WI38 (cell line): ENCODE measurements around the gene SULF2.

Experiments
- H3K4me3 ChIP-seq: 2 replicates; pipeline ENCODE4 v1.5.1; 2011; ENCODE audit warnings: low read depth, mild to moderate bottlenecking, control low read depth, low read length
- TF ChIP-seq, protein P1 (sequence below): IDR thresholded peaks from 2 replicates; pipeline ENCODE4 v1.5.1; 2012; ENCODE audit warnings: low read depth, mild to moderate bottlenecking, control low read depth, low read length

SULF2 gene

DNA sequence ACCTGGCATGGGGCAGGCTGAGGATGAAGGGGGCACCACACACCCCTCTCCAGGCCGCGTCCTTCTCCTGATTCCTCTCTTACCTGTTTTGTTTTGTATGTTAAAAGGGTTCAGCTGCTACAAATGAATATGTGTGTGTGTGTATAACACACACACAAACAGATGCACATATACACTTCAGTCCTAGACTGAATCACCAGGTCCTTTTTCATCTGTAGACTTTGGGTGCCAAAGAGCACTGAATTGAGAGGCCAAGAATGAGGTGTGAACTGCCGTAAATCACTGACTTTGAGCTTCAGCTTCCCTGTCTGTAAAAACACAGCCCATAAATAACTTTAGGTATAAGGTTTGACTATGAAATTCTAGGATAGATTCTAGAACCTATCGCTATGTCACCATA lies 40.5 kb downstream of the SULF2 start:
- TF ChIP-seq, protein P1, sequence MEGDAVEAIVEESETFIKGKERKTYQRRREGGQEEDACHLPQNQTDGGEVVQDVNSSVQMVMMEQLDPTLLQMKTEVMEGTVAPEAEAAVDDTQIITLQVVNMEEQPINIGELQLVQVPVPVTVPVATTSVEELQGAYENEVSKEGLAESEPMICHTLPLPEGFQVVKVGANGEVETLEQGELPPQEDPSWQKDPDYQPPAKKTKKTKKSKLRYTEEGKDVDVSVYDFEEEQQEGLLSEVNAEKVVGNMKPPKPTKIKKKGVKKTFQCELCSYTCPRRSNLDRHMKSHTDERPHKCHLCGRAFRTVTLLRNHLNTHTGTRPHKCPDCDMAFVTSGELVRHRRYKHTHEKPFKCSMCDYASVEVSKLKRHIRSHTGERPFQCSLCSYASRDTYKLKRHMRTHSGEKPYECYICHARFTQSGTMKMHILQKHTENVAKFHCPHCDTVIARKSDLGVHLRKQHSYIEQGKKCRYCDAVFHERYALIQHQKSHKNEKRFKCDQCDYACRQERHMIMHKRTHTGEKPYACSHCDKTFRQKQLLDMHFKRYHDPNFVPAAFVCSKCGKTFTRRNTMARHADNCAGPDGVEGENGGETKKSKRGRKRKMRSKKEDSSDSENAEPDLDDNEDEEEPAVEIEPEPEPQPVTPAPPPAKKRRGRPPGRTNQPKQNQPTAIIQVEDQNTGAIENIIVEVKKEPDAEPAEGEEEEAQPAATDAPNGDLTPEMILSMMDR, result no peak
- no peak overlapping the region for H3K4me3 ChIP-seq

DNA sequence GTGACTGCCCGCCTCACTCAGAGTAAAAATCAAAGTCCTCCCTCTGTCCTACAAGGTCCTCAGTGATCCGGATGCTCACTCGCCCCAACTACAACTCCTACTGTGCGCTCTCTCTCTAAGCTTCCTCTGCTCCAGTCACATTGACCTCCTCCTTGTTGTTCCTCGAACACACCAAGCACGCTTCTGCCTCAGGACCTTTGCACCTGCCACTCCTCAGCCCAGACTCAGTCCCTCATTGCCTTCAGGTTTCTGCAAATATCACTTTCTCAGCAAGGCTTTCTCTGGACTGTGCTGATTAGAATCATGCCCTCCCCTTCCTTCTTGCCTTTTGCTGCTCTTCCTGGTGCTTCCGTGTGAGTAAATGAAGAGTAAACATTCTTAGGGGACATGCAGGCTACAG lies 41.6 kb downstream of the SULF2 start:
- TF ChIP-seq, protein P1, result no peak

DNA sequence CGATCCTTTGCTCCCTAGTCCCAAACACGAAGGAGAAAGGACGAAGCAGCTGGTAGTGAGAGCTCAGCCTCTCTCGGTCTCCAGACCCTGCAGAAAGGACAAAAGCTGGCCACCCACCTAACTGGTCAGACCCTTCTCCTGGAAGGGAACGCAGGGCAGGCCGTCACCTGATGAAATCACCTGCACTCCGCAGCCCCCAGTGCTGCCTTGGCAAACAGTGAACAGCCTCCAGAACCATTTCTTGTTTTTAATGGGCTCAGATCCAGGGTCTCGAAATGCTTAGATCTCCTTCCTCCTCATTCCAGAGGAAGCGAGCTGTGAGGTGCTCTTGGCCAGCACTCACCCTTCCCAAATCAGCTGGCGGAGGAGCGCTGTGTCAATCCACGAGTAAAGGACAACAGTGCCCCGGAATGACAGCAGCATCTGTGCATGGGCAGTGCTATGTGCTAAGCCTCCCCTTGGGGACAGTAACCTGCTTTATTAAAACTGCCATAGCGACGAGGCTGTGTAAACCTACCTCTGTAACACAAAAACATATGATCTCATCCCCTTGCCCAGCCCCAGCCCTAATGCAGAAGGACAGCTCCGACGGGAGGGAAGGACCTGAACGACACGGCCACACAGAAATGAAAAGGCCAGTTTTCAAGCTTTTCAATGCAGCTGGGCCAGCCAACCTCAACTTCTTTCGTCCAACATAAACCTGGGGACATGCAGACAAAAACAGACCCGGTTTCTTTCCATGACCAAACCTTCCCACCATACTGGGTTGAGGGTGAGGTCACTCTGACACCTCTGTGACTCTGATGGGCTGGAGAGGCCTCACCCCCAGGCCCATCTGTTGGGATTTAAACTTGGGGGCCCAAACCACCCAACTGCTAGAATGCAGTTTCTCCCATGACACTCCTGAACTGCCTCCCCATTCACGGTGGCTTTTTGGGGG lies 43.3 kb downstream of the SULF2 start:
- H3K4me3 ChIP-seq, result no peak overlapping the region
- TF ChIP-seq, protein P1, result no peak

More for the DNA sequence above, 41.6 kb downstream of the SULF2 start:
- no peak overlapping the region for H3K4me3 ChIP-seq

DNA sequence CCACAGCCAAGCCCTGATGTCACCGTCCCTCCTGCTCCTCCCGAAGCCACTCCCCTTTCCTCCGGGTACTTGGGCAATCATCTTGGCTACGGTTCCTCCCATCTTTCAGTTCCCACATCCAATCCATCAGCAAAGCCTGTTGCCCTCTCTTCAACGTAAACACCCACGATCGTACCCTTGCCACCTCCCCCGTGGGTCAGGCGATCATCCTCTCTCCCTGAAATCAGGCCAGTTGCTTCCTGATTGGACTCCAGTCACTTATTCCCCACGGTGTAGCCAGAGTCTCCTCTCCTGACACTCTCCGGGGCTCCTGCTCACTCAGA lies 44.5 kb downstream of the SULF2 start:
- TF ChIP-seq, protein P1, result no peak
- H3K4me3 ChIP-seq, result no peak overlapping the region

DNA sequence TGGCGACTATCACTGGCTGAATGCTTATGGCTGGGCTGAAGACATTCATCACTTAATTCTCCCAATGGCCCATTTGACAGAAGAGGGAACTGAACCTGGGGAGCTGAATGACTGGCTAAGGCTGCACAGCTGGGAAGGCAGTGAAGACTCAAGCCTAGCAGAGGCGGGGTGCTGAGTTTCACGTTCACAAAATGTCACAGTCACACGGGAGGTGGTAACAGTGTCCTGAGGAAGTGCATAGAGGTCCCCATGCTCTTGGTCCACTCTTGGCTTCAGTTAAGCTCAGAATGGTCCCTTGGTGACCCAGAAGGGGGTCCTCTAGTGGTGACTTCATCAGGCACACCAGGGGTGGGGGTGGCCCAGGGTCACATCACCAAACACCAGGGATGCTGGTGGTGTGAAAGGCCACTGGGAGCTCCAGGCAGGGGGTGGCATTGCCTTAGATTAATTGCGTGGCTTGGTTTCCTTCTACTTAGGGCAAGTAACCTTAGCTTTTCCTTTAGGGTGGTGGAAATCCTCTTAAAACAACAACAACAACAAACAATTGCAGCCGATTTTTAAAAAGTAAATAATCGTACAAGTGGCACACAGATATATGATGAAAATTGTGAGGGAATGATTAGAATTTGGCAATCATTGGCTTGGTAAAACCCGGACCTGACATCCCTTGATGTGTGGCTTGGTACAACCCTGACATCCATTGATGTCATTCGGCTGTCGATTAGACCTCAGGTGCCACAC lies 45.0 kb downstream of the SULF2 start:
- TF ChIP-seq, protein P1, result no peak
- no peak overlapping the region for H3K4me3 ChIP-seq

DNA sequence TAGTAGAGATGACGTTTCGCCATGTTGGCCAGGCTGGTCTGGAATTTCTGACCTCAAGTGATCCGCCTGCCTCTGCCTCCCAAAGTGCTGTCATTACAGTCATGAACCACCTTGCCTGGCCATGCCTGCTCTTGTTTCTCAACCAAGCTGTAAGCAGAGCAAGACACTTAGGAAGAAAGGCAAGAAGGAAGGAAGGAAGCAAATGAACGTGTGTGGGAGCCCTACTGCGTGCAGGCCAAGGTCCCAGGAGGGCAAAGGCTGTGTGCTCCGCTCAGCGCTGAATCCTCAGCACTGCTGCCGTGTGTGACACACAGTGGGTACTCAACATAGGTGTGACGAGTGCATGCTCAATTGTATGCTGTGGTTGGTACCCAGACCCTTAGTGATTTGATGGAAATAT lies 47.4 kb downstream of the SULF2 start:
- TF ChIP-seq, protein P1, result no peak

More for the DNA sequence above, 47.4 kb downstream of the SULF2 start:
- H3K4me3 ChIP-seq, result no peak overlapping the region
